Astrocyte (in vitro differentiated cells and primary cell): ENCODE measurements around the gene GLTPD2. TPM values are rescaled to one million over a fixed set of nuclear protein-coding genes. Genes with fewer than 3 reads are reported as not detected.

Source experiments
- DNase-seq: peaks from one replicate; pipeline ENCODE4 v3.0.0-alpha.2; 2010; ENCODE audit warnings: low read depth
- FAIRE-seq: peaks from 2 replicates; lab custom pipeline; 2011; peaks lifted over from hg19 to GRCh38; lab: Jason Lieb, UNC
- H2AFZ ChIP-seq: 2 replicates; pipeline ENCODE4 v1.6.0; 2012; ENCODE audit warnings: low read depth, low read length, inconsistent platforms
- H3K27ac ChIP-seq: 2 replicates; pipeline ENCODE4 v1.5.1; 2011; ENCODE audit warnings: low read depth, low read length, inconsistent platforms
- H3K27me3 ChIP-seq: 2 replicates; pipeline ENCODE4 v1.6.0; 2011; ENCODE audit warnings: low read length, inconsistent platforms; ENCODE audit not compliant: insufficient read depth
- H3K36me3 ChIP-seq: 2 replicates; pipeline ENCODE4 v1.5.1; 2011; ENCODE audit warnings: low read length, inconsistent platforms; ENCODE audit not compliant: insufficient read depth
- H3K4me1 ChIP-seq: 2 replicates; pipeline ENCODE4 v1.5.1; 2011; ENCODE audit warnings: low read length, inconsistent platforms; ENCODE audit not compliant: insufficient read depth
- H3K4me2 ChIP-seq: 2 replicates; pipeline ENCODE4 v1.6.0; 2012; ENCODE audit warnings: low read length, inconsistent platforms
- H3K4me3 ChIP-seq: 2 replicates; pipeline ENCODE4 v1.5.1; 2011; ENCODE audit warnings: low read depth, mild to moderate bottlenecking, low read length, inconsistent platforms; ENCODE audit not compliant: insufficient read depth
- H3K79me2 ChIP-seq: 2 replicates; pipeline ENCODE4 v1.6.0; 2012; ENCODE audit warnings: mild to moderate bottlenecking, low read length, inconsistent platforms; ENCODE audit not compliant: insufficient read depth
- H3K9ac ChIP-seq: 2 replicates; pipeline ENCODE4 v1.6.0; 2012; ENCODE audit warnings: mild to moderate bottlenecking, low read length, inconsistent platforms
- H3K9me3 ChIP-seq: 2 replicates; pipeline ENCODE4 v1.5.1; 2012; ENCODE audit warnings: low read depth, mild to moderate bottlenecking, low read length, inconsistent platforms; ENCODE audit not compliant: insufficient read depth
- H4K20me1 ChIP-seq: 2 replicates; pipeline ENCODE4 v1.6.0; 2012; ENCODE audit warnings: low read length, inconsistent platforms; ENCODE audit not compliant: insufficient read depth
- H3K27ac Mint-ChIP-seq: one replicate; pipeline ENCODE4 v1.8.0; 2021; ENCODE audit warnings: mild to moderate bottlenecking, mixed read lengths; ENCODE audit not compliant: unreplicated experiment
- H3K27me3 Mint-ChIP-seq: one replicate; pipeline ENCODE4 v1.8.0; 2021; ENCODE audit warnings: low read depth, mixed read lengths; ENCODE audit not compliant: unreplicated experiment
- H3K36me3 Mint-ChIP-seq: one replicate; pipeline ENCODE4 v1.8.0; 2021; ENCODE audit warnings: low read depth, mixed read lengths; ENCODE audit not compliant: unreplicated experiment
- H3K4me1 Mint-ChIP-seq: one replicate; pipeline ENCODE4 v1.8.0; 2021; ENCODE audit warnings: low read depth, mixed read lengths; ENCODE audit not compliant: unreplicated experiment
- H3K4me3 Mint-ChIP-seq: one replicate; pipeline ENCODE4 v1.8.0; 2021; ENCODE audit warnings: mild to moderate bottlenecking, moderate library complexity, mixed read lengths; ENCODE audit not compliant: unreplicated experiment
- H3K9me3 Mint-ChIP-seq: one replicate; pipeline ENCODE4 v1.8.0; 2021; ENCODE audit warnings: mild to moderate bottlenecking, mixed read lengths; ENCODE audit not compliant: unreplicated experiment
- EZH2 ChIP-seq: IDR thresholded peaks from 2 replicates; pipeline ENCODE4 v1.6.1; 2012; ENCODE audit warnings: mild to moderate bottlenecking, low read length, inconsistent platforms; ENCODE audit not compliant: insufficient read depth
- total RNA-seq: library from RNA; stranded (reverse); gene quantifications from 2 replicates; pipeline ENCODE4 v1.2.1, GENCODE V29; 2021
- TF ChIP-seq, protein P1 (sequence below): IDR thresholded peaks from 2 replicates; pipeline ENCODE4 v1.5.1; 2011; ENCODE audit warnings: low read depth, mild to moderate bottlenecking, inconsistent platforms, low read length, moderate library complexity; ENCODE audit not compliant: insufficient read depth

GLTPD2 gene
- total RNA-seq, 1 donor from 2014 or later = not detected

DNA sequence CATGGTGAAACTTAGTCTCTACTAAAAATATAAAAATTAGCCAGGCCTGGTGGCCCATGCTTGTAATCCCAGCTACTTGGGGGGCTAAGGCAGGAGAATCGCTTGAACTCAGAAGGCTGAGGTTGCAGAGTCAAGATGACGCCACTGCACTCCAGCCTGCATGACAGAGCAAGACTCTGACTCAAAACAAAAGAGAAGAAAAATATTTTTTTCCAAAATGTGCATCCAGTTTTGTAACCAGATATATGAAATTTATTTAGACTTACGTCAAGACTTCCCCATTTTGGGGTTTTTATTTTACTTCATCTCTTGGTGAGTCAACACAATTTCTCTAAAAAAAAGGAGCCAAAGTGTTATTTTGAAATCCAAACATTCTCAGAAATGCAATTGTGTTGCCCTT lies 22.6 kb upstream of the GLTPD2 start:
- peaks cover 5% of the 10 kb centered on the region for H3K27me3 ChIP-seq
- FAIRE-seq (no peak), DNase-seq (no peak)
- no peaks in the 10 kb centered on the region for H3K4me1 Mint-ChIP-seq
- peaks cover 17% of the 10 kb centered on the region for H3K27me3 Mint-ChIP-seq
- no peaks in the 10 kb centered on the region for H3K79me2 ChIP-seq
- H3K27ac ChIP-seq = no peak overlapping the region
- H4K20me1 ChIP-seq = no peaks in the 10 kb centered on the region
- H2AFZ ChIP-seq = no peak overlapping the region
- no peaks in the 10 kb centered on the region for H3K36me3 ChIP-seq
- no peaks in the 10 kb centered on the region for H3K9me3 Mint-ChIP-seq
- no peak overlapping the region for H3K4me2 ChIP-seq
- TF ChIP-seq, protein P1, sequence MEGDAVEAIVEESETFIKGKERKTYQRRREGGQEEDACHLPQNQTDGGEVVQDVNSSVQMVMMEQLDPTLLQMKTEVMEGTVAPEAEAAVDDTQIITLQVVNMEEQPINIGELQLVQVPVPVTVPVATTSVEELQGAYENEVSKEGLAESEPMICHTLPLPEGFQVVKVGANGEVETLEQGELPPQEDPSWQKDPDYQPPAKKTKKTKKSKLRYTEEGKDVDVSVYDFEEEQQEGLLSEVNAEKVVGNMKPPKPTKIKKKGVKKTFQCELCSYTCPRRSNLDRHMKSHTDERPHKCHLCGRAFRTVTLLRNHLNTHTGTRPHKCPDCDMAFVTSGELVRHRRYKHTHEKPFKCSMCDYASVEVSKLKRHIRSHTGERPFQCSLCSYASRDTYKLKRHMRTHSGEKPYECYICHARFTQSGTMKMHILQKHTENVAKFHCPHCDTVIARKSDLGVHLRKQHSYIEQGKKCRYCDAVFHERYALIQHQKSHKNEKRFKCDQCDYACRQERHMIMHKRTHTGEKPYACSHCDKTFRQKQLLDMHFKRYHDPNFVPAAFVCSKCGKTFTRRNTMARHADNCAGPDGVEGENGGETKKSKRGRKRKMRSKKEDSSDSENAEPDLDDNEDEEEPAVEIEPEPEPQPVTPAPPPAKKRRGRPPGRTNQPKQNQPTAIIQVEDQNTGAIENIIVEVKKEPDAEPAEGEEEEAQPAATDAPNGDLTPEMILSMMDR = no peak
- no peak for TF ChIP-seq EZH2
- no peaks in the 10 kb centered on the region for H3K9me3 ChIP-seq
- H3K4me3 ChIP-seq = no peak overlapping the region
- no peak overlapping the region for H3K9ac ChIP-seq
- H3K4me1 ChIP-seq = no peaks in the 10 kb centered on the region
- H3K27ac Mint-ChIP-seq = no peak overlapping the region
- no peaks in the 10 kb centered on the region for H3K36me3 Mint-ChIP-seq
- no peak overlapping the region for H3K4me3 Mint-ChIP-seq

DNA sequence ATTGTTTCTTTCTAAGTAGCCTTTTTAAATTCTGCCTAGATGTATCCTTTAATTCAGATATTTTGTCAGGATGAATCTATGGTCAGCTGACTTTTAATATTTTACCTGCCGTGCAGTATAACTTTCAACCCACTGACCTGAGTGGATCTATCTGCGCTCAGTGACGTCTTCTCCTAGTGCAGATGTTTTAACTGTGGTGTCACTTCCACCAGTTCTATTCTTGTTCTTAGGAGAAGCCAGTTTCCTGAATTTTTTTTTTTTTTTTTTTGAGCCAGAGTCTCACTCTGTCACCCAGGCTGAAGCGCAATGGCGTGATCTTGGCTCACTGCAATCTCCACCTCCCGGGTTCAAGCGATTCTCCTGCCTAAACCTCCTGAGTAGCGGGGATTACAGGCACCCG lies 22.0 kb upstream of the GLTPD2 start:
- Mint-ChIP-seq H3K36me3 (no peaks in the 10 kb centered on the region), H3K9me3 (no peaks in the 10 kb centered on the region), H3K4me1 (no peaks in the 10 kb centered on the region), H3K27ac (no peak overlapping the region), H3K4me3 (no peak overlapping the region), H3K27me3 (peaks cover 21% of the 10 kb centered on the region)
- TF ChIP-seq, protein P1 = no peak
- no peak for TF ChIP-seq EZH2
- FAIRE-seq = no peak
- Histone ChIP-seq H3K79me2 (no peaks in the 10 kb centered on the region), H3K27ac (no peak overlapping the region), H2AFZ (no peak overlapping the region), H3K4me1 (no peaks in the 10 kb centered on the region), H3K4me3 (no peak overlapping the region), H3K36me3 (no peaks in the 10 kb centered on the region), H3K9me3 (no peaks in the 10 kb centered on the region), H3K9ac (no peak overlapping the region), H3K27me3 (peaks cover 8% of the 10 kb centered on the region), H4K20me1 (no peaks in the 10 kb centered on the region), H3K4me2 (no peak overlapping the region)
- no peak for DNase-seq

DNA sequence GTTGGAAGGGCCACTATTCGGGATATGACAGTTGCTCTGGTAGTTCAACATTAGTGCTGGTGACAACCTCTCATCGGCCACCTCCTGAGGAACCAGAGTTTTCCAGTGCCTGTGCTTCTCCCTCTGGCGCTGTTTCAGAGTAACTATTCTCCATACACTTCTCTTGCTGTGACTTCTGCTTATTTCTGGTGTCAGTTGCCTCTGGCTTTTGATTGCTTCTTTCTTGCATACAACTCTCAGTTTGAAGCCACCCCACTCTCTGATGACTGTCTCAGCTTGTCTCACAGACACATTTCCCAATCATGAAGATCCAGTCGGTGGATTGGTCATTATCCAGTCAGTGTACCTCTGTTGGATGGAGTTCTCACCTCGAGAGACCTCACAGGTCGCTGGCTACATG lies 20.5 kb upstream of the GLTPD2 start:
- Histone ChIP-seq H4K20me1 (no peaks in the 10 kb centered on the region), H3K79me2 (no peaks in the 10 kb centered on the region), H3K4me2 (no peak overlapping the region), H2AFZ (no peak overlapping the region), H3K4me1 (no peaks in the 10 kb centered on the region), H3K9me3 (no peaks in the 10 kb centered on the region), H3K36me3 (no peaks in the 10 kb centered on the region), H3K27ac (no peak overlapping the region), H3K27me3 (peaks cover 11% of the 10 kb centered on the region), H3K4me3 (no peak overlapping the region), H3K9ac (no peak overlapping the region)
- no peak for DNase-seq
- Mint-ChIP-seq H3K27me3 (peaks cover 33% of the 10 kb centered on the region), H3K27ac (no peak overlapping the region), H3K4me1 (no peaks in the 10 kb centered on the region), H3K36me3 (no peaks in the 10 kb centered on the region), H3K4me3 (no peak overlapping the region), H3K9me3 (no peaks in the 10 kb centered on the region)
- TF ChIP-seq, protein P1 = no peak
- TF ChIP-seq EZH2 = no peak
- no peak for FAIRE-seq
